Measurements from ENCODE around the gene LCOR. TPM values are rescaled to one million over a fixed set of nuclear protein-coding genes. Genes with fewer than 3 reads are reported as not detected.

The LCOR gene
- total and polyA plus RNA-seq, 4 donors, result 3.3 to 68.4 (median 17.9) TPM

GRCh38 chr10:97038688-97039087 is 206.6 kb downstream of the LCOR start:
- Histone ChIP-seq H3K27ac (ENCODE audit: low read depth in 1 of 2, low read length in 1 of 2) (no peak overlapping the region), H3K4me3 (no peak overlapping the region), H3K4me1 (ENCODE audit: control insufficient read depth in 5 of 5, insufficient read depth in 5 of 5, low read length in 5 of 5) (peaks cover 0 to 7% (median 5%) of the 10 kb centered on the region in 5 donors), H3K9me3 (ENCODE audit: control insufficient read depth in 4 of 4, insufficient read depth in 3 of 4, low read length in 3 of 4) (no peaks in the 10 kb centered on the region), H3K27me3 (ENCODE audit: control insufficient read depth in 3 of 3, insufficient read depth in 3 of 3, low read length in 2 of 3) (no peaks in the 10 kb centered on the region), H3K36me3 (ENCODE audit: control insufficient read depth in 4 of 4, insufficient read depth in 4 of 4, low read length in 4 of 4) (no peaks in the 10 kb centered on the region), H3K9ac (ENCODE audit: insufficient read depth in 1 of 2, low read length in 2 of 2) (no peak overlapping the region)
- no peak for ATAC-seq (ENCODE audit: insufficient read depth, low FRiP score)
- no peak for DNase-seq
- TF ChIP-seq CTCF (IDR thresholded peaks at IDR 0.05; ENCODE audit: control extremely low read depth, extremely low read depth), result no peak
- WGBS, 2 donors, result 94 to 95% methylated on average over 7 of the region's 7 CpGs

- Histone ChIP-seq H3K9me3 (ENCODE audit: control insufficient read depth in 4 of 4, insufficient read depth in 3 of 4, low read length in 3 of 4) (no peaks in the 10 kb centered on the region), H3K36me3 (ENCODE audit: control insufficient read depth in 4 of 4, insufficient read depth in 4 of 4, low read length in 4 of 4) (no peaks in the 10 kb centered on the region), H3K9ac (ENCODE audit: insufficient read depth in 1 of 2, low read length in 2 of 2) (no peak overlapping the region), H3K27ac (ENCODE audit: low read depth in 1 of 2, low read length in 1 of 2) (no peak overlapping the region), H3K4me3 (no peak overlapping the region), H3K4me1 (ENCODE audit: control insufficient read depth in 5 of 5, insufficient read depth in 5 of 5, low read length in 5 of 5) (peaks cover 0 to 7% (median 5%) of the 10 kb centered on the region in 5 donors), H3K27me3 (ENCODE audit: control insufficient read depth in 3 of 3, insufficient read depth in 3 of 3, low read length in 2 of 3) (no peaks in the 10 kb centered on the region)
- 87 to 92% methylated on average over 16 of the region's 16 CpGs for WGBS, 2 donors
- TF ChIP-seq CTCF (IDR thresholded peaks at IDR 0.05; ENCODE audit: control extremely low read depth, extremely low read depth), result no peak
- DNase-seq (no peak), ATAC-seq (ENCODE audit: insufficient read depth, low FRiP score) (no peak)
Measured at GRCh38 chr10:97039538-97040247, 207.6 kb downstream of the LCOR start.

- H3K4me1 ChIP-seq (ENCODE audit: control insufficient read depth in 5 of 5, insufficient read depth in 5 of 5, low read length in 5 of 5), result peaks cover 0 to 7% (median 5%) of the 10 kb centered on the region in 5 donors
- no peaks in the 10 kb centered on the region for H3K27me3 ChIP-seq (ENCODE audit: control insufficient read depth in 3 of 3, insufficient read depth in 3 of 3, low read length in 2 of 3)
- no peak overlapping the region for H3K4me3 ChIP-seq
- DNase-seq (no peak), ATAC-seq (ENCODE audit: insufficient read depth, low FRiP score) (no peak)
- no peak overlapping the region for H3K9ac ChIP-seq (ENCODE audit: insufficient read depth in 1 of 2, low read length in 2 of 2)
- no peak overlapping the region for H3K27ac ChIP-seq (ENCODE audit: low read depth in 1 of 2, low read length in 1 of 2)
- H3K36me3 ChIP-seq (ENCODE audit: control insufficient read depth in 4 of 4, insufficient read depth in 4 of 4, low read length in 4 of 4), result no peaks in the 10 kb centered on the region
- no peaks in the 10 kb centered on the region for H3K9me3 ChIP-seq (ENCODE audit: control insufficient read depth in 4 of 4, insufficient read depth in 3 of 4, low read length in 3 of 4)
- 97% methylated on average over 9 of the region's 9 CpGs for WGBS, 2 donors
- no peak for TF ChIP-seq CTCF (IDR thresholded peaks at IDR 0.05; ENCODE audit: control extremely low read depth, extremely low read depth)
Measured at GRCh38 chr10:97040248-97040584, 208.1 kb downstream of the LCOR start.

GRCh38 chr10:97040706-97041105 is 208.6 kb downstream of the LCOR start:
- Histone ChIP-seq H3K9ac (ENCODE audit: insufficient read depth in 1 of 2, low read length in 2 of 2) (no peak overlapping the region), H3K27ac (ENCODE audit: low read depth in 1 of 2, low read length in 1 of 2) (no peak overlapping the region), H3K36me3 (ENCODE audit: control insufficient read depth in 4 of 4, insufficient read depth in 4 of 4, low read length in 4 of 4) (no peaks in the 10 kb centered on the region), H3K4me3 (no peak overlapping the region), H3K4me1 (ENCODE audit: control insufficient read depth in 5 of 5, insufficient read depth in 5 of 5, low read length in 5 of 5) (peaks cover 0 to 7% (median 5%) of the 10 kb centered on the region in 5 donors), H3K9me3 (ENCODE audit: control insufficient read depth in 4 of 4, insufficient read depth in 3 of 4, low read length in 3 of 4) (no peaks in the 10 kb centered on the region), H3K27me3 (ENCODE audit: control insufficient read depth in 3 of 3, insufficient read depth in 3 of 3, low read length in 2 of 3) (no peaks in the 10 kb centered on the region)
- ATAC-seq (ENCODE audit: insufficient read depth, low FRiP score), result no peak
- TF ChIP-seq CTCF (IDR thresholded peaks at IDR 0.05; ENCODE audit: control extremely low read depth, extremely low read depth), result no peak
- DNase-seq, result no peak
- 88 to 95% methylated on average over 8 of the region's 8 CpGs for WGBS, 2 donors

Measured in lung (tissue), 12 donors.